T-helper 22 cell (primary cell): ENCODE data around the gene MIPEP.
"Not testable (repeated sequence)": the region's sequence is repeated elsewhere in the genome, so short reads cannot be mapped to it uniquely, and the experiment has no call there.

Experiments
- DNase-seq: peaks from one replicate; pipeline ENCODE4 v3.0.0-alpha.2; 2020; ENCODE audit warnings: low read depth

The MIPEP gene

DNA sequence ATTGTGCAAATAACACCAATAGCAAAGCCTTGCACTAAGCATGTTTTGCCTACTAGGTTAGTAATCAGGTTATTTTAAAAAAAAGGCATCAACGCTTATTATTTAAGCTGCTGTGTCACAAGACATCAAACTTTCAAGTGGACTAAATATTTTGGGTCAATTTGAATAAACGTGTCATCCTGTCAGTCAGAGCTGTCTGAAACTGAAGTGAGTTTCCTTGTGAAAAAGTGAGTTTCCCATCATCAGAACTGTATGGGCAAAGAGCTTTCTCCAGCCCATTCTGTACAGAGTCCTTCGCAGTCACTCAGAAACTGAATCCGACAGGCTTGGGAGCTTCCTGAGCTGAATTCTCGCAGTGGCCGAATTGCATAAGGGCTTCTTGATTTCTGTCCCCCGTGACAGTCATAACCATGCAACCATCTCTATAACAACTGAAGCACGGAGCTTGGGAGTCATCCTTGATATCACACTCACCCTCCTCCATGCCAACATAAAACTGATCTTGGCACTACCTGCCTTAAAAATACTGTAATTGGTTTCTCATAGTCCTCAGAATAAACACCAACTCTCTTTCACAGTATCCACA lies 139.8 kb downstream of the MIPEP start:
- no peak for DNase-seq

- no peak for DNase-seq
Measured at GRCh38 chr13:23748109-23748990, 140.8 kb downstream of the MIPEP start.

DNA sequence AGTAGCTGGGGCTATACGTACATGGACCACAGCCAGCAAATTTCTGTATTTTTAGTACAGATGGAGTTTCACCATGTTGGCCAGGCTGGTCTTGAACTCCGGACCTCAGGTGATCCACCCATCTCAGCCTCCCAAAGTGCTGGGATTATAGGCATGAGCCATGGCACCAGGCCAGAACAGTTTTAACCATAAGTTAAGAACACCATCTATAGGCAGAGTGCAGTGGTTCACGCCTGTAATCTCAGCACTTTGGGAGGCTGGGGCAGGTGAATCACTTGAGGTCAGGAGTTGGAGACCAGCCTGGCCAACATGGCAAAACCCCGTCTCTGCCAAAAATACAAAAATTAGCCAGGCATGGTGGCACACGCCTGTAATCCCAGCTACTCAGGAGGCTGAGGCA lies 143.1 kb downstream of the MIPEP start:
- not testable (repeated sequence) for DNase-seq

DNA sequence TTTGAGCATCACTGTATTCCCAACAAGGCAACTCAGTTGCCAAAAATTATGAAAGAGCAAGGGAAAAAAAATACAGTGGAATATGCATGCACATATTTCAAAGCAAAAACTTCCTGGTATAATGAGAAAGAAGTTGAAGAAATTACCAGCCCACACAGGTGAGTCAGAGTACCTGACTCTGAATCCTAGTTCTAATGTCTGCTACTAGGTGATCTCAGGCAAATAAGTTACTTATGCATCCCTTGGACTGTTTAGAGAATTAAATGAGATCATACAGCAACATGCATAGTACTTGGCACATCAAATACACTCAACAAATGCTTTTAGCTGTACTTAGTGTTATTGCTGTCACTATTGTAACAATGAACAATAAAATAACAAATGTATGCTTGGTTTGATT lies 144.9 kb downstream of the MIPEP start:
- DNase-seq = no peak

- DNase-seq = no peak
Measured at GRCh38 chr13:23743278-23744076, 145.7 kb downstream of the MIPEP start.

DNA sequence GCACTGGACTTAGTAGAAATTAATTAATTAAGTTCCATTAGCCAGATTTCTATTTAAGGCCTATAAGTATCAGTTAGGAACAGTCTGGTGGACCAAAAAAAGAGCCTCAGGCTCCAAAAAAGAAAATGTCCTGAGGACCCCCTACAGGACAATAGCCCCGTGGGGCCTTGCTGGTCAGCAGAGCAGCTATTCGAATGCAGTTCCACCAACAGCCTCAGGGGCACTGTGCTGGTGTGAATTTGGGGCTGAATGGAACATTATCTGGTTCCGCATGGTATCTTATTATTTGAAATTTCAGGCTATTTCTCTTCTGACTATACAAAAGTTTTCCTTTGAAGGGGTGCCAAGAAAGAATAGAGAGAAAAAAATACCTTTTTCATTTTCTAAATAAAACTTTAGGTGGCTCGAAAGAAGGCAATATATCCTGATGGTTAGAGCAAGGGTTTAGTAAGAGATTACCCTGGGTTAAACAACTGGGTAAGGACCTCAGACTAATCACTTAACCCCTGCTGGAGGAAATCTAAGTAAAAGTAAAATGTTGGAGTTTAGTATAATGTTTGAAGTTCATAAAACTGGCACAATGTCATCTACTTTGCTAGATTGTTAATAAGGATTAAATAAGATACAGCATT lies 147.2 kb downstream of the MIPEP start:
- no peak for DNase-seq

GRCh38 chr13:23740002-23740401 lies 149.2 kb downstream of the MIPEP start:
- DNase-seq = no peak

- DNase-seq = no peak
Measured at GRCh38 chr13:23739596-23739995, 149.6 kb downstream of the MIPEP start.

DNA sequence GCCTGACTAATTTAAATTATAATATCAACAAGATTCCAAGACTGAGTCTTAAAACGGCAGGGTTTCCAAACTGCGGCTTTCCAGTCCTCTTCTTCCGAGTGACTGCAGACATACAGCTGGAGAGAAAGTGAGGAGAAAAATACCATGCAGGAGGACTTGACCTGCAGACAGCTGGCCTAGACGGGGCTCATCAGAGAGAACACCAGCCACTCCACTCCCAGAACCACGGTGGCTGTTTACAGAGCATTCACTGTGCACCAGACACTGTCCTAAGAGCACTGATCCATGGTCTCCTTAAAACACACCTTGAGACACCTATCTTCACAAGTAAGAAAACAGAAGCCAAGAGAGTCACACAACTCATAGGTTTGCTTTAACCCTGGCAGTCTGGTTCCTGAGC lies 152.7 kb downstream of the MIPEP start:
- no peak for DNase-seq

DNA sequence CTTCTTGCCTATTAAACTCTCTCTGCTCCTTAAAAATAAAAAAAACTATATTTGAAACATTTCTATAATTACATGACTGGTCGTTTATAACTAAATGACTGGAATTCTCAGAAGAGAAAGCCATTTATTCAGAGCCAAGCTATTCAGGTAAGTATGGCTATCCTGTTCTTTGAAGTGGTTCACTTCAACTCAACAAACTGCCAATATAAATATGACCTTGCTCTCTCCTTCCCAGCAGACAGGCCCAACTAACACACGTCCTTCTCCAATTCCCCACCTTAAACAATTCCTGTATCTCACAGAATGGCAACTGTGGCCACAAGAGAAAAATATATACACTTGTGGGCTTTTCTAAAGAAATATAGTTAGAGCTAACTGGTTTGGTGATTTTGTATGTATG lies 153.9 kb downstream of the MIPEP start:
- DNase-seq = no peak

GRCh38 chr13:23731709-23732108 lies 157.5 kb downstream of the MIPEP start:
- DNase-seq = no peak

GRCh38 chr13:23730251-23730650 lies 158.9 kb downstream of the MIPEP start:
- DNase-seq = no peak

GRCh38 chr13:23729531-23729930 lies 159.7 kb downstream of the MIPEP start:
- DNase-seq = no peak

DNA sequence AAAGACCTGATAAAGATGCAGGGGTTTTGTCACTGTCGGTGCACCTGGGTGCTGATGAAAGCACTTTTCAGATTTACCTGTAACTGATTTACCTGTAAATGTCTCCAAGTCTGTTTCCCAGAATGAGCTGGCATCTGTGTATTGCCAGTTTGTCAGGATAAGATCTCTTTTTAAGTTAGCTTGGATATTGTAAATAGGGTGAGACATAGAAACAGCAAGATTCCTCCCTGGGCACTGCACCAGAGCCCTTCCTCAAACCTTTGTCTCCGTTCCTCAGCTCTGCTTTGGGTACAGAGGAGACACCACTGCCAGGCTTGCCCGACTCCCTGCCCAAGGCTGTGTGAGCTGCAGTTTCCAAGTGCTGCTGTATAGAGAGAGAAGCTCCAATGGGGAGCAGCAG lies 160.4 kb downstream of the MIPEP start:
- DNase-seq = no peak

DNA sequence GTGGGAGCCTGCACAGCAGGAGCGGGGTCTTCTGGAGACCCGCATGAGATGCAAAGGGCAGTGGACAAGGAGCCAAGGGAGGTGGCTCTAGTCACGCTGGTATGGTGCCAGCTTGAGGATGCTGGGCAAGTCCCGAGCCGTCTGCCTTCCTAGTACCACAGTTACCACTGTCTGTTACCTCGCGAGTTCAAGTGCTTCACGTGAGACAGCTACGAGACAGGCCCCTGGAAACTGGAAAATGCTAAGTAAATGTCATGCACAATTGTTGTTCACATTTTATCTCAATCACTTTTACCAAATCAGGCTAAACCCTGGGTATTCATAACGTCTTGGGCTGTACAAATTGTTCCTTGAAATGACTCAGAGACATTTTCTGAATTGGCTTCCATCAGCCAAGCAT lies 163.3 kb downstream of the MIPEP start:
- DNase-seq = no peak

DNA sequence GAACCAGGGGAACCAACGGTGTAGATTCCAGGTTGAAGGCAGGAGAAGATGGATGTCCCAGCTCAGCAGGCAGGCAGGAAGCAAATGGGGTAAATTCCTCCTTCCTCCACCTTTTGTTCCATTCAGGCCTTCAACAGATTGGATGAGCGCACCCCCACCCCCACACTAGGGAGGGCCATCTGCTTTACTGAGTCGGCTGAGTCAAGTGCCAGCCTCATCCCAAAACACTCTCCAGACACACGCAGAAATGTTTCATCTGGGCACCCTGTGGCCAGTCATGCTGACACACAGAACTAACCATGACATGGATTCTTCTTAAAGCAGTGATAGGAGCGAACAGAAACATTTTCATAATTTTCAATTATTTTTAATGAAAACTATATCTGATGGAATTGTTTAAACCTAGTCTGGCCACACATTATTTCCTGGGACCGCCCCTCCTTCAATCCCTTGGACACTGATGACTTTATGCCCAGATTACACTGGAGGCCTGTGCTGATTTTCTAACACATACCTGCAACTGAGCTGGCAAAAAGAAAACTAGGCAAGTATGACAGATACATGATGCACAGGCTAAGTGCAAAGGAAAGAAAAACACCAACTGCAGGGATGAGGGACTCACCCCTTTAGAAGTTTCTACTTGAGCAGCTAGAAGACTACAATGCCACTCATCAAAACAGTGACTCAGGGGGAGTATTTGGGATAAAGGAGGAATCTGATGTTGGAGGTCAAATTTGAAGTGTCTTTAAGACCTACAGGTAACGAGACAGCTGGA lies 164.8 kb downstream of the MIPEP start:
- DNase-seq = no peak

GRCh38 chr13:23723471-23723870 lies 165.7 kb downstream of the MIPEP start:
- DNase-seq = no peak

GRCh38 chr13:23722726-23723453 lies 166.3 kb downstream of the MIPEP start:
- DNase-seq = no peak

- DNase-seq = no peak
Measured at GRCh38 chr13:23718996-23719395, 170.2 kb downstream of the MIPEP start.

- DNase-seq = no peak
Measured at GRCh38 chr13:23716401-23716800, 172.8 kb downstream of the MIPEP start.

GRCh38 chr13:23715762-23716235 lies 173.4 kb downstream of the MIPEP start:
- DNase-seq = no peak
